Astrocyte (in vitro differentiated cells and primary cell): ENCODE results near the gene CDK14.

ENCODE experiments used
- EZH2 ChIP-seq: IDR thresholded peaks from 2 replicates; pipeline ENCODE4 v1.6.1; 2012; ENCODE audit warnings: mild to moderate bottlenecking, low read length, inconsistent platforms; ENCODE audit not compliant: insufficient read depth
- TF ChIP-seq, protein P1 (sequence below): IDR thresholded peaks from 2 replicates; pipeline ENCODE4 v1.5.1; 2011; ENCODE audit warnings: low read depth, mild to moderate bottlenecking, inconsistent platforms, low read length, moderate library complexity; ENCODE audit not compliant: insufficient read depth

DNA sequence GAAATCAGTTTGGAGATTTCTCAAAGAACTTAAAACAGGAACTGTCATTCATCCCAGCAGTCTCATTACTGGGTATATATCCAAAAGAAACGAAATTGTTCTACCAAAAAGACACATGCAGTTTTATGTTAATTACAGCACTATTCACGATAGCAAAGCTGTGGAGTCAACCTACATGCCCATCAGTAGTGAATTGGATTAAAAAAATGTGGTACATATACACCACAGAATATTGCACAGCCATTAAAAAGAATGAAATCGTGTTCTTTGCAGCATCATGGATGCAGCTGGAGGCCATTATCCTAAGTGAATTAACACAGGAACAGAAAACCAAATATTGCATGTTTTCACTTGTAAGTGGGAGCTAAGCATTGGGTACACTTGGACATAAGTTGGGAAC, 158.9 kb downstream of the CDK14 start:
- no peak for TF ChIP-seq EZH2
- TF ChIP-seq, protein P1, sequence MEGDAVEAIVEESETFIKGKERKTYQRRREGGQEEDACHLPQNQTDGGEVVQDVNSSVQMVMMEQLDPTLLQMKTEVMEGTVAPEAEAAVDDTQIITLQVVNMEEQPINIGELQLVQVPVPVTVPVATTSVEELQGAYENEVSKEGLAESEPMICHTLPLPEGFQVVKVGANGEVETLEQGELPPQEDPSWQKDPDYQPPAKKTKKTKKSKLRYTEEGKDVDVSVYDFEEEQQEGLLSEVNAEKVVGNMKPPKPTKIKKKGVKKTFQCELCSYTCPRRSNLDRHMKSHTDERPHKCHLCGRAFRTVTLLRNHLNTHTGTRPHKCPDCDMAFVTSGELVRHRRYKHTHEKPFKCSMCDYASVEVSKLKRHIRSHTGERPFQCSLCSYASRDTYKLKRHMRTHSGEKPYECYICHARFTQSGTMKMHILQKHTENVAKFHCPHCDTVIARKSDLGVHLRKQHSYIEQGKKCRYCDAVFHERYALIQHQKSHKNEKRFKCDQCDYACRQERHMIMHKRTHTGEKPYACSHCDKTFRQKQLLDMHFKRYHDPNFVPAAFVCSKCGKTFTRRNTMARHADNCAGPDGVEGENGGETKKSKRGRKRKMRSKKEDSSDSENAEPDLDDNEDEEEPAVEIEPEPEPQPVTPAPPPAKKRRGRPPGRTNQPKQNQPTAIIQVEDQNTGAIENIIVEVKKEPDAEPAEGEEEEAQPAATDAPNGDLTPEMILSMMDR, result no peak
